ENCODE measurements around the gene ASB6.

The ASB6 gene

DNA sequence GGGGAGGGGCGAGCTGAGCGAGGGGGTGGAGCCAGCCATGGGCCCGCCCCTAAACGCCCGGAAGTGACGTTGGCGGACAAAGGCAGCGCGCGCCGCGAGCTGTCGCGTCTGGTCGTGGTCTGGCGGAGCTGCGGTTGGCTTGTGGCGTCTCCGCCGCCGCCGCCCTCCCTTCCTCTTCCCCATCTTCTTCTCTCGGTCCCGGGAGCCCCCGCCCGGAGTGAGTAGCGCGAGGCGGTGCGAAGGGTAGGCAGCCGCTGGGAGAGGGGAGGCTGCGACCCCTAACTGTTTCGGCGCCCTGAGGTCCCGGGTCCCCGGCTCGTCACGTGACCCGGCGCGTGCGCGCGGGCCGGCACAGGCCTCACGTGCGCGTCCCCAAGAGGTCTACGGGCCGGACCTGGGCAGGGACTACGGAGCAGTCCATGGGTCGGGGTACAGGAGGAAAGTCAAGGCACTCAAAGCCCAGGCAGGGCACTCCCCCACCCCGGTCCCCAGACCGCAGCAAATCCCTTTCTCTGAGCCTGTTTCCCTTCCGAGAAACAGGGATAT, 15.8 kb downstream of the ASB6 start, which contains the start of gene NTMT1:
Gene NTMT1, plus strand, starts transcription at position 85 of the 546 bp plus-strand sequence. CDS start 6,541 bp downstream, outside the sequence.
- DNase-seq (ENCODE audit: low read depth): no peak

DNA sequence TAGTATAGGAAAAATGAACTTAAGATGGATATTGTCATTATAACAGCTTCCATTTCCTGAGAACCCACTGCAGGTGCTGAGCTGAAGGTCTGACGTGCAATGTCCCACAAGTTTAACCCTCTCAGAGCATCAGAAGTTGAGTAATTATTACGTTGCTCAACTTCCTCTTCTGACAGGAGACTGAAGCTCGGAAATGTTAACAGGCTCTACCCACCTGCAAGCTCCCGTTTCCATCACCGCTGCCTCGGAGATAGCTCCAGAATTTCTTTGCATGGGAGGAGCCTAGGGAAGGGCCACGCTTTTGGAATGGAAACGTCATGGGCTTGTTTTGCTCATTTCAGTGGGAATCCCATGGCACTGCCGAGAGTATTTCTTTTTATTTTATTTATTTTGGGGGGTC, 17.0 kb downstream of the ASB6 start:
- DNase-seq (ENCODE audit: low read depth): no peak

- DNase-seq (ENCODE audit: low read depth): no peak
These were observed 17.7 kb downstream of the ASB6 start for GRCh38 chr9:129624168-129624759.

DNA sequence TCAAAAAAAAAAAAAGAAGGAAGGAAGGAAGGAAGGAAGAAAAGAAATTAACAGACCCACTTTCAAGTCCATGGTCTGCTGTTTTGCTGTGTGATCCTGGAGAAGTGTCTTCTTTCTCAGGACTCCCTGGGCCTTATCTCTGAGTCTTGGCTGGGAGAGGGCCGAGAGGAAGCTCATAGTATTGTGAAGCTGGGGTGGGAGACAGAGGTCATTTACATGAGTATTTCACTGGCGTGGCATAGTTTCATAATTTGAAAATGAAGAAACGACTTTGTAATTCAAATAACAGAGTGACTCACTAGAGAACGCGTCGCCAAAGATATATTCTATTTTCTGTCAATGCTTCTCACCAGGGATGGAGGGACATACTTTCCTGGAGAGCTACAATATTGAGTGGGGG, 18.6 kb downstream of the ASB6 start:
- no peak for DNase-seq (ENCODE audit: low read depth)

GRCh38 chr9:129620669-129621295, 21.2 kb downstream of the ASB6 start, which contains the start of gene C9orf50:
Gene C9orf50, minus strand, starts transcription at chr9:129621101. Its CDS starts 527 bp downstream, at chr9:129620574.
- DNase-seq (ENCODE audit: low read depth): no peak

- DNase-seq (ENCODE audit: low read depth): no peak
These were observed 21.9 kb downstream of the ASB6 start for GRCh38 chr9:129619787-129620668.

- DNase-seq (ENCODE audit: low read depth): no peak
These were observed 24.8 kb downstream of the ASB6 start for GRCh38 chr9:129617167-129617566.

GRCh38 chr9:129615407-129616285, 26.3 kb downstream of the ASB6 start:
- no peak for DNase-seq (ENCODE audit: low read depth)

DNA sequence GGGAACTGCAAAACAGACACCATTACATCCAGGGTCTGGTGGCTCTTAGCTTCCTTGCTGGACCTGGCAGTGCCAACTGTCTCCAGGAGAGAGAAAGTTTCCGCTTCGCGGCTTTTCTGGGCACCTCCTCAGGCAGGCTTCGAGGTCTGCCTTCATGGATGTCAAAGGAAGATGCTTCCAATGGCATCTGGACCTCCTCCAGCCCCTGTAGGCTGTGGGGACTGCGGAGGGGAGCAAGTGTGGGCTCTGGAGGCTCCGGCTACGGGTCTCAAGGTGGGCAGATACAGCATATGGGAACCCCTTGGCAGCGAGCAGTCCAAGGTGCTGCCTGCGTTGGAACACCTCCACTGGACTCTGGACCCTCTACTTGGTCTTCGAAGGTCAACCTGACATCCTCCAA, 27.0 kb downstream of the ASB6 start:
- no peak for DNase-seq (ENCODE audit: low read depth)

DNA sequence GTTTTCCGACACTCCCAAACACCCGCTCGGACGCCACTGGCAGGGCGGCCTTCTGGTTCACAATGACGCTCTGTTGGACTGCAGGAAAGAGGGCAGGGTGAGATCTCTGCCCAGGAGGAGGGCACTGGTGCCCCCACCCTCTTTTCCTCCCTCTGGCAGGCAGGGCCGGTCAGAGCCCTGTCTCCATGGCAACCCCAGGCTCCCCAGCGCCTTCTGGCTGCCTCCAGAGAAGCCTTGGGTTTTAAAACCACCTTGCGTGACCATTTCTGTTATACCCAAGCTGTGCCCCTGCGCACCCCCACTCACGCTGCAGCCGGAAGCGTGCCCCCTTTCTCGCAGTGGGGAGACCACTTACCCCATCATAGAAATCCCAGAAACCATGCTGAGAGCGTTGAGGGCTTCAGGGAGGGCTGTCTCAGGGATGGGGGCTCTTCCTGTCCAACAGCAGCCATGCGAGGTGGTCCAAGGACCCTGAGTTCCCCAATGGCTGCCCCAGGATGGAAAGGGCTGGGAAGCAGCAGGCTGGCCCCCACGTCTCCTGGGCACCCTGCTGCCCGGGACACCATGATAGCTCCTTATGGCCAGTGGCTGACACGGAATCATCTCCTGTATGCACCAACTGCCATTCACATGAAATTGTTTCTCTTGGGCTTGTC, 28.3 kb downstream of the ASB6 start:
- DNase-seq (ENCODE audit: low read depth): no peak

DNA sequence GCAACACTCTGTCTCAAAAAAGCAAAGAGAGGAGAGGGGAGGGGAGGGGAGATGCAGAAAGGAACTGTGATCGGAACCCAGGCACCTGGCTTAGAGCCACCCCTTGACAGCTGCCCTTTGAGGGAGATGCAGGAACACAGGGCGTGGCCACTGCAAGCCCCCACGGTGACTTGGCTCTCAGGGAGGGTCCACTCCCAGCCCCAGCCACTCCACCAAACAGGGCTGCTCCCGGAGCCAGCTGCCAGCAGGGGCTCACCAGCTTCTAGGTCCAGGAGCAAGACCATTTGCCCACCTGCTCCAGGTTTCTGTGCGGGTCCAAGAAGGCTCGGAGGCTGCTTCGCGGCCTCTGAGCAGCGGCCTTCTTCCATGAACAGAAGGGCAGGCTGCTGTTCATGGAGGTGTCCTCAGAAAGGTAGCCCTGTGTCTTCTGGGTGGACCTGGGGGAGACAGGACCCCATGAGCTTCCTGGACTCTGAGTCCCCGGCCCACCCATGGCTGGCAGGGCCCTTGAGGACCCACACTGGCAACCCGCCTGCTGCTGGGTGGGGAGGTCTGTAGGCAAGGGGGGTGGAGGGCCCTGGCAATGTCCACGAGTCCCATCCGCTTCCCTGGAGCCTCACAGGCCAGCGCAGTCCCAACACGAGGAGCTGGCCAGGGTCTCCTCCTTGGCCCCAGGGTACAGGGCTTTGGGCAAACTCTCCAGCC, 29.0 kb downstream of the ASB6 start:
- no peak for DNase-seq (ENCODE audit: low read depth)

DNA sequence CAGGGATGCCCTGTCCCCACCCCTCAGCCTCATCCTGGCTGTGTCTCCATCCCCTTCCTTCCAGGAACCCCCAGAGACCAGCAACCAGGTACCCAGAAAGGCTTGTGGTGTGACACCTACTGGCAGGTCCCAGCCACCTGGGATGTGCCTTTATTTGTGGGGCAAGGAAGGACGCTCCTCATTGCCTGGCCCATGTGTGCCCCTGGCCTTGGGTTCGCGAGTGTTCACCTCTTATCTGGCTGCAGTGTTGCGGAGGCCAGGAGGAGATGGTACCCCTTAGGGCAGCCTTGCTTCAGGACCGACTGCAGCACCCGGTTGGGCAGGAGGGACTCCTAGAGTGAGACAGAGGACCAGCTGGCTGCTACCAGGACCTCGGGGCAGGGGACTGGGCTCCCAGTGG, 29.8 kb downstream of the ASB6 start:
- DNase-seq (ENCODE audit: low read depth): no peak

DNA sequence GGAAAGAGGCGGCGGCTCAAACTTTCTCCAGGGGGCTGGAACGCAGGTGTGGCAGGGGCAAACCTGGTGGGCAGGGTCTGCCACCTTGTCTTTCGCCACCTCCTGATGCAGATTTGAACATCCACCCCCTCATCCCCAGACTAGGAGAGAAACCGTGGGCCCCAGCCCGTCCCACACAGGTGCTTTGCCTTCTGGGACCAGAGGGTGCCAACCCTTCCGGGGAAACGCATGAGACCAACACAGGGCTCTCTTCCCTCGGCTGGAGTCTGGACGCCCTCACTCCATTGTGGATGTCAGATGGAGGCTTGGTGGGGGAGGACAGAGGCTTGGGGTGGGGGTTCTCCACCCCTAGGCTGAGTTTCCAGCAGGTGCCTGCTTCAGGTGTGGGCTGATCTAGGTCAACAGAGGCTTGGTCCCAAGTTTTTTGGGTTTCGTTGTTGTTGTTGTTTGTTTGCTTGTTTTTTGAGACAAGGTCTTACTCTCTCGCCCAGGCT, 30.6 kb downstream of the ASB6 start:
- no peak for DNase-seq (ENCODE audit: low read depth)

DNA sequence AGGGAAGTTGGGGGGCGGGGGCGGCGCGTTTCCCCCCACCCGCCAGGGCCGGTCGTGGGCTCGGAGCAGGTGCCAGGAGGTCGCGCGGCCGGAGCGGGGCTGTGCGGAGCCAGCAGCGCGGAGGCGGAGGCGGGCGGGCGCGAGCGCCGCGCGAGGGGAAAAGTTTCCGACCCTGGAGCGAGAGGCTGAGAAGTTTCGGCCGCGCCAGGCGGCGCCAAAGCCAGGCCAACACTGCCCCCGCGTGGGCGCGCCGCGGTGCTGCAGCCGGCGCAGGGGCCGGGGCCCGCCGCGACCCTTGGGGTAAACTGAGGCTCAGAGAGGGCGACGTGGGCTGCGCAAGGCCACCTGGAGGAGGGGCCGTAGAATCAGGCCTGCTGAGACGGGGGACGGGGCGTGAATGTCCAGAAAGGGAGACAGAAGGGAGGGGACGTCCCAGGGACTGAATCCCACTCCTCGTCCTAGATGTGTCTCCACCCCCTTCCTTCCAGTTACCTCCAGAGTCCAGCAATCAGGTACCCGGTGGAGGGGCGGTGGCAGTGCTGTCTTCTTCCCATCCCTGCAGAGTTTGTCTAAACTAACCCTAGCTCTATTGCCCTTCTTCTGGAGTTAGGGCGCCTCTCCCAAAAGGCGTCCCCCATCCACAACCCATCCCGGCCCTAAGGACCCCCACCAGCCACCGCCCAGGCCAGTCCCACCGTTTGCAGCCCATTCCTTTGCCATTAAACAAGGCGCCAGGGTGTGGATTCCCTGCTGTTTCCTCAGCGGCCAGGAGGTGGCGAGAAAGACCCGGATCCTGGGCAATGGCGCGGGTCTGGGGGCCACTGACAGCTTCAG, 31.3 kb downstream of the ASB6 start:
- DNase-seq (ENCODE audit: low read depth): no peak

DNA sequence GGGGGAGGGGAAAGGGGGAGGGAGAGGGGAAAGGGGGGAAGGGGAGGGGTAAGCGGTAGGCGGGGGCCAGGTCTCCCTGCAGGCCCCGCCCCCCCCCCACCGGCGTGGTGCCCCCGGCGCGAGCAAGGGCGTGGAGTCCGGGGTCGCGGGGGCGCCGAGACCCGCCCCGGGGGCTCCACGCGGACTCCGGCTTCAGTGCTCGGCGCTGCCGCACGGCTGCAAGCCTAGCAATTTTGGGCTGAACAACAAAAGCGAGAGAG, 31.8 kb downstream of the ASB6 start:
- DNase-seq (ENCODE audit: low read depth): no peak

GRCh38 chr9:129609486-129610212, 32.3 kb downstream of the ASB6 start:
- DNase-seq (ENCODE audit: low read depth): peak; percentile 63

DNA sequence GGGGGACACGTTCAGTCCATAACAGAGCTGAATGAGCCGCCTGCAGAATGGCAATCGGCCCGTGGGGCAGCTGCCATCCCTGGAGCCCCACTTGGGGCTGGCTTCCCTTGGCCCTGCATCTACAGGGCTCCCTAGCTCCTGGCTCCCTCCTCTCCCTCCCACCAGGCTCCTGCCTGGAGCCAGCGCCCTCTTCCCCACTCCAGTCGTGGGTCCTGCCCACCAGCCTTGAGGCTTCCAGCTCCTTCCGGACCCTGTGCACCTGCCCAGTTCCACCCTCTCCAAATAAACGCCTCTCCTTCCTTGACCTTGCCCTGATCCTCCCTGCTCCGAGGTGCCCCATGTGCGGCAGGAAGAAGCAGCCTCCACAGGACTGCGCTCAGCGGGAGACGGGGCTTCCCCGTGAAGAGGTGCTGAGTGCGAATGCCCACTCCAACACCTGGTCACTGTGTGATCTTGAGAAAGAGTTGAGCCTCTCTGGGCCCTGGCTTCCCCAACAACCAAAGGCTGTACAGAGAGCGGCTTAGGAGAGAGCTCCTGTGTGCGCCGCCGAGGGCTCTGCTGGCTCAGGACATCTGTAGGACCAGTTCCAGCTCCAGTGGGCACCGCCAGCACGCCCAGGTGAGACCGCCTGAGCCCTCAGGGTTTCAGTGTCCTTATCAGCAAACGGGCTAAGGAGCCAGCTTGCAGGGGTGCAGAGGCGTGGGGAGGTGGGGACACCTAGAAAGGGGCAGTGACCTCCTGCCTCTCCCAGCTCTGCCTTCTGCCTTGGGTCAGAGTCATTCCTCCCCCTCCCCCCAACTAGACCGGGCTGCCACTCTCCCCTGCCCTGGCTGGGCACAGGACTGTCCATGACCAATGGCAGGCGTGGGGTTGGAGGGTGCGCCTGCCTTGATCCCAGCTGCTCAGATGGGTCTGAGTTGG, 33.1 kb downstream of the ASB6 start:
- DNase-seq (ENCODE audit: low read depth): no peak

DNA sequence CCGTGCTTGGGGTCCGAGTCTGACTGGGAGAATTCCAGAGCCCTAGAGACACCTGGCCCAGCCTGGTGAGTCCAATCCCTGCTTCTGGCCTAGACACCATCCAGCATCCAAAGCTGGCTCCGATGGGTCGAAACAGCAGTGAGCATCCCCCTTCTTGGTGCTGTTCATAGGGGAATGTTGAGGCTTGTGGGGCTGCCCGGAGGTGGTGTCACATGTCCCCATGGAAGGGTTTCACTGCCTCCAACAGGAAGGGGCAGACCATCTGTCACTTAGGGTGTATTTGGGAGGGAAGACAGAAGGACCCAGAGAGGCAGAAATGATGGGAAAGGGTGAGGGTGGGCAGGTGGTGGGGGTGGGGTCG, 34.9 kb downstream of the ASB6 start:
- no peak for DNase-seq (ENCODE audit: low read depth)

All from CMK (cell line).